ENCODE results near the gene ADSL.

DNA sequence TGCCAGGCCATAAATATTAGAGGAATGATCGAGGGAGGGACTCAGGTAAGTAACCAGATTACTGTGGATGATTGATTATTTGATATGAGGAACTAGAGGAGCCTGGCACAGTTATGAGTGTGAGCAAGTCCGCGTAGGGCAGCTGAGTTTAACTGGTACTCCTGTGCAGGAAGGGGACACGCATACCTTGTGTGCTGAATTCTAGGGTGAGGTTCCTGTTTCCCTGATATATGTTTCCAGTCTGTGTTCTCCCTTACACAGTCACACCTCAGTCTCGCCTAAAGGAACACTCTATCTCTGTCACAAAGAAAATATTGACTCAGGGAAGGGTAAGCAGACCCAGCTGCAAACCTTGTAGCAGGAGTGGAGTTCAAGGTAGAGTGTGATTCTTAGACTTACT, 41.4 kb downstream of the ADSL start:
- TF ChIP-seq, protein P1, sequence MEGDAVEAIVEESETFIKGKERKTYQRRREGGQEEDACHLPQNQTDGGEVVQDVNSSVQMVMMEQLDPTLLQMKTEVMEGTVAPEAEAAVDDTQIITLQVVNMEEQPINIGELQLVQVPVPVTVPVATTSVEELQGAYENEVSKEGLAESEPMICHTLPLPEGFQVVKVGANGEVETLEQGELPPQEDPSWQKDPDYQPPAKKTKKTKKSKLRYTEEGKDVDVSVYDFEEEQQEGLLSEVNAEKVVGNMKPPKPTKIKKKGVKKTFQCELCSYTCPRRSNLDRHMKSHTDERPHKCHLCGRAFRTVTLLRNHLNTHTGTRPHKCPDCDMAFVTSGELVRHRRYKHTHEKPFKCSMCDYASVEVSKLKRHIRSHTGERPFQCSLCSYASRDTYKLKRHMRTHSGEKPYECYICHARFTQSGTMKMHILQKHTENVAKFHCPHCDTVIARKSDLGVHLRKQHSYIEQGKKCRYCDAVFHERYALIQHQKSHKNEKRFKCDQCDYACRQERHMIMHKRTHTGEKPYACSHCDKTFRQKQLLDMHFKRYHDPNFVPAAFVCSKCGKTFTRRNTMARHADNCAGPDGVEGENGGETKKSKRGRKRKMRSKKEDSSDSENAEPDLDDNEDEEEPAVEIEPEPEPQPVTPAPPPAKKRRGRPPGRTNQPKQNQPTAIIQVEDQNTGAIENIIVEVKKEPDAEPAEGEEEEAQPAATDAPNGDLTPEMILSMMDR (conservative IDR thresholded peaks at IDR 0.05 in 1 of 2, IDR thresholded peaks at IDR 0.05 in 1 of 2; ENCODE audit: low read depth in 1 of 2, low read length in 2 of 2) = no peak
- TF ChIP-seq EZH2 (IDR thresholded peaks at IDR 0.05; ENCODE audit: low read length, missing control alignments) = no peak

Measured in fibroblast of lung (primary cell).